ENCODE data around the gene TNIP1. TPM values are rescaled to one million over a fixed set of nuclear protein-coding genes. Genes with fewer than 3 reads are reported as not detected.

The TNIP1 gene
- total RNA-seq, 2 experiments from 2014 or later: 51.4 to 77.5 TPM

DNA sequence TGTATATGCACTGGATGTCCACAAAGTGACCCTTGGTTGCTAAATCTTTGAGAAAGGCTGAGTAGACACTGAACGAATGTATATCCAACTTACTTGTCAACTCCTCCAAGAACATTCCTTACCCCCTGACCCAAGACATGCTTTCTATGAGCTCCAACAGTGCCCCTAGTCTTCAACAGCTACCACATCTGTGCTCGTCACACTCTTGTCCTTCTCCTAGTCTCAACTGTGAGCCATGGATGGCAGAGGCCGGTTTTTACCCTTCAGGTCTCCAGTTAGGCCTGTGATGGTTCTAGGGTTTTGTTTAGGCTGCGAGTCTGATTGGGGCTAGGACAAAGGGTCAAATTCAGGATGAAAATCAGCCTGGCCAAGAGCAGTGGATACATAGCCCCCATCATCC is 79.4 kb downstream of the TNIP1 start:
- H3K4me2 ChIP-seq (ENCODE audit: low read length): no peak overlapping the region
- H3K4me1 ChIP-seq (ENCODE audit: insufficient read depth, low read length, poor library complexity, severe bottlenecking): no peaks in the 10 kb centered on the region
- POLR2A ChIA-PET: interaction anchor here (0.5 kb wide), 1 partner anchor 169 kb away, joined by 3 read pairs; no protein-coding TSS in a partner anchor

DNA sequence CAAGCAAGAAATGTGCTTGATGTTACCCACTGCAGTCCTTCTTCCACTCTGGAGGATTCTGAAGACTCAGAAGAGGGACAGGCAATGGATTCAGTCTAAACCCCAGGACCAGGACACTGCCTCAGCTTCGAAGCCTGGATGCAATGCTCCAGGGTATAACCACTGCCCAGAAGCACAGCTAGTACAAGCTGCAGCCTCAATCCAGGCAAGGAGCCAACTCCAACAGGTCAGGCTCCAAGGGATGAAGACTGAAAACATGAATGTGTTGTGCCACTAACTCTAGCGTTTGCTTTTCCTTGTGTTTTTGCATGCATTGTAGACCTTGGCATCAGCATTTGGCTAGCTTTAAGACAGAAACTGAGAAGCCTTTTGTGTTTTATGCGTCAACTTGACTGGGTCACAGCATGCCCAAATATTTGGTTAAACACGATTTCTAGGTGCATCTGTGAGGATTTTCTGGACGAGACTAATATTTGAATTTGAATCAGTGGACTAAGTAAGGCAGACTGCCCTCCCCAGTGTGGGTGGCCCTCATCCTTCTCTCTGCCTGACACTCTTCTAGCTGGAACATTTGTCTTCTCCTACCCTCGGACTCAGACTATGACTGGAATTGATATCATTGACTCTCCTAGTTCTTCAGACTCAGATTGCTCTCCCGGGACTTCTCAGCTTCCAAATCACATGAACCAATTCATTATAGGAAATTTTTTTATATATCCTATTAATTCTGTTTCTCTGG is 81.0 kb downstream of the TNIP1 start:
- TF ChIP-seq EZH2phosphoT487 (IDR thresholded peaks at IDR 0.05; ENCODE audit: borderline replicate concordance, low read depth, low read length): no peak
- DNase-seq (ENCODE audit: low spot score): no peak
- Histone ChIP-seq H3K4me2 (ENCODE audit: low read length) (no peak overlapping the region), H2AFZ (ENCODE audit: low read length) (no peak overlapping the region), H3K36me3 (ENCODE audit: insufficient read depth, low read length) (no peaks in the 10 kb centered on the region), H3K4me1 (ENCODE audit: insufficient read depth, low read length, poor library complexity, severe bottlenecking) (no peaks in the 10 kb centered on the region), H3K4me3 (ENCODE audit: low read depth, low read length, poor library complexity, severe bottlenecking) (no peak overlapping the region), H3K9me3 (ENCODE audit: low read length) (no peaks in the 10 kb centered on the region; the same call in 1 of the 2 replicates), H3K9me2 (ENCODE audit: insufficient read depth, low read length) (no peaks in the 10 kb centered on the region), H3K27ac (ENCODE audit: low read depth, low read length, poor library complexity, severe bottlenecking) (no peak overlapping the region), H4K20me1 (ENCODE audit: insufficient read depth, low read length) (no peaks in the 10 kb centered on the region), H3K79me2 (ENCODE audit: insufficient read depth, low read depth, low read length) (no peaks in the 10 kb centered on the region)
- intact Hi-C loops (cut with micrococcal nuclease; ENCODE audit: unreplicated experiment): no loop called here
- ChIA-PET CTCF (ENCODE audit: unreplicated experiment) (no interaction called here), POLR2A (no interaction called here)
- BruUV-seq (replicated peaks): no TSS peak

More for the DNA sequence above, 79.4 kb downstream of the TNIP1 start:
- TF ChIP-seq, protein P1, sequence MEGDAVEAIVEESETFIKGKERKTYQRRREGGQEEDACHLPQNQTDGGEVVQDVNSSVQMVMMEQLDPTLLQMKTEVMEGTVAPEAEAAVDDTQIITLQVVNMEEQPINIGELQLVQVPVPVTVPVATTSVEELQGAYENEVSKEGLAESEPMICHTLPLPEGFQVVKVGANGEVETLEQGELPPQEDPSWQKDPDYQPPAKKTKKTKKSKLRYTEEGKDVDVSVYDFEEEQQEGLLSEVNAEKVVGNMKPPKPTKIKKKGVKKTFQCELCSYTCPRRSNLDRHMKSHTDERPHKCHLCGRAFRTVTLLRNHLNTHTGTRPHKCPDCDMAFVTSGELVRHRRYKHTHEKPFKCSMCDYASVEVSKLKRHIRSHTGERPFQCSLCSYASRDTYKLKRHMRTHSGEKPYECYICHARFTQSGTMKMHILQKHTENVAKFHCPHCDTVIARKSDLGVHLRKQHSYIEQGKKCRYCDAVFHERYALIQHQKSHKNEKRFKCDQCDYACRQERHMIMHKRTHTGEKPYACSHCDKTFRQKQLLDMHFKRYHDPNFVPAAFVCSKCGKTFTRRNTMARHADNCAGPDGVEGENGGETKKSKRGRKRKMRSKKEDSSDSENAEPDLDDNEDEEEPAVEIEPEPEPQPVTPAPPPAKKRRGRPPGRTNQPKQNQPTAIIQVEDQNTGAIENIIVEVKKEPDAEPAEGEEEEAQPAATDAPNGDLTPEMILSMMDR (conservative IDR thresholded peaks at IDR 0.05; ENCODE audit: low read length): no peak
- no peak for TF ChIP-seq EZH2phosphoT487 (IDR thresholded peaks at IDR 0.05; ENCODE audit: borderline replicate concordance, low read depth, low read length)
- CTCF ChIA-PET (ENCODE audit: unreplicated experiment): no interaction called here
- no TSS peak for BruUV-seq (replicated peaks)
- H3K9me2 ChIP-seq (ENCODE audit: insufficient read depth, low read length): no peaks in the 10 kb centered on the region
- no peak overlapping the region for H2AFZ ChIP-seq (ENCODE audit: low read length)
- DNase-seq (ENCODE audit: low spot score): no peak
- H3K36me3 ChIP-seq (ENCODE audit: insufficient read depth, low read length): no peaks in the 10 kb centered on the region
- H3K4me3 ChIP-seq (ENCODE audit: low read depth, low read length, poor library complexity, severe bottlenecking): no peak overlapping the region
- intact Hi-C loops (cut with micrococcal nuclease; ENCODE audit: unreplicated experiment): no loop called here
- H3K9me3 ChIP-seq (ENCODE audit: low read length): no peaks in the 10 kb centered on the region
- H3K79me2 ChIP-seq (ENCODE audit: insufficient read depth, low read depth, low read length): no peaks in the 10 kb centered on the region
- no peak overlapping the region for H3K27ac ChIP-seq (ENCODE audit: low read depth, low read length, poor library complexity, severe bottlenecking)
- H4K20me1 ChIP-seq (ENCODE audit: insufficient read depth, low read length): no peaks in the 10 kb centered on the region

DNA sequence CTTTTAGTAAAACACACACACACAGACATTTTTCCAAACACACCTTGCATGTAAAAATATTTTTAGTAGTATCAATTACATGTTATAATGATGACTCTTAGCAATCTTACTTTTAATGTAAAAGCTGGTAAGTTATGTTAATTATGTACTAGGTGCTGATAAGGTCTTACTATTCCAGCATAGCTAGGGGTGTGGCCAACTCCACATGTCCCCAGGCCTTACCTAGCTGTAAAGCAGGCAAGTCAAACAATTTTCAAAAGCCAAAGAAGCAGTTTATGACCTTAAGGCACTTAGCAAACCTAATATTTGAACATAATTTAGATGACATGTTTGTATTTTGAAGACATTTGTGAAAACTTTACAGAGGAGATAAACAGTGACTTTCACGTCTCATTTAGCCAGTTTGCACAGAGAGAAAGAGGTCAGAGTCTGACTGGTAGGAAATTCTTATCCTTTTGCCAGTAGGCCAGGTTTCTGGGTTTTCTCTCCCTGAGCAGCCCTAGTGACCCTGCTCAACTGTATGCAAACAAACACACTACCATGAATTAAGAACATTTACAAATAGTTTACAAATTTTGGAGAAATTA is 86.9 kb downstream of the TNIP1 start:
- CTCF ChIA-PET (ENCODE audit: unreplicated experiment): no interaction called here

More for the DNA sequence above, 86.9 kb downstream of the TNIP1 start:
- intact Hi-C loops (cut with micrococcal nuclease; ENCODE audit: unreplicated experiment): no loop called here
- no peaks in the 10 kb centered on the region; the same call in 1 of the 2 replicates for H3K9me3 ChIP-seq (ENCODE audit: low read length)
- no peak overlapping the region for H3K4me3 ChIP-seq (ENCODE audit: low read depth, low read length, poor library complexity, severe bottlenecking)
- H3K9me2 ChIP-seq (ENCODE audit: insufficient read depth, low read length): no peaks in the 10 kb centered on the region
- H4K20me1 ChIP-seq (ENCODE audit: insufficient read depth, low read length): no peaks in the 10 kb centered on the region
- no peaks in the 10 kb centered on the region for H3K79me2 ChIP-seq (ENCODE audit: insufficient read depth, low read depth, low read length)
- no peak for DNase-seq (ENCODE audit: low spot score)
- TF ChIP-seq EZH2phosphoT487 (IDR thresholded peaks at IDR 0.05; ENCODE audit: borderline replicate concordance, low read depth, low read length): no peak
- TF ChIP-seq, protein P1 (conservative IDR thresholded peaks at IDR 0.05; ENCODE audit: low read length): no peak
- no peak overlapping the region for H3K4me2 ChIP-seq (ENCODE audit: low read length)
- H3K27ac ChIP-seq (ENCODE audit: low read depth, low read length, poor library complexity, severe bottlenecking): no peak overlapping the region
- POLR2A ChIA-PET: no interaction called here
- H2AFZ ChIP-seq (ENCODE audit: low read length): no peak overlapping the region
- no peaks in the 10 kb centered on the region for H3K36me3 ChIP-seq (ENCODE audit: insufficient read depth, low read length)
- no TSS peak for BruUV-seq (replicated peaks)
- no peaks in the 10 kb centered on the region for H3K4me1 ChIP-seq (ENCODE audit: insufficient read depth, low read length, poor library complexity, severe bottlenecking)
